HL-60 (cell line): ENCODE results near the gene ABCD1.
A peak's percentile ranks its signal among the peaks of the same experiment; 100 is the strongest.

Source experiments
- DNase-seq, 2 experiments: peaks; one replicate each; pipeline ENCODE4 v3.0.0-alpha.2; 2010 to 2020; ENCODE audit warnings: low read depth in 1 of 2, low spot score in 1 of 2
- H3K27ac ChIP-seq: fragments of 250-450 bp; sonication (Bioruptor Pico); replicated peaks from 2 replicates; pipeline ENCODE4 v1.5.1; 2020; ENCODE audit warnings: mild to moderate bottlenecking, moderate library complexity
- H3K27me3 ChIP-seq: fragments of 250-450 bp; sonication (Bioruptor Pico); 2 replicates; pipeline ENCODE4 v1.5.1; 2021; ENCODE audit warnings: mild to moderate bottlenecking, moderate library complexity; ENCODE audit not compliant: insufficient read depth, poor library complexity, severe bottlenecking
- H3K4me3 ChIP-seq: replicated peaks from 2 replicates; pipeline ENCODE4 v1.5.1; 2011; ENCODE audit warnings: mild to moderate bottlenecking, control low read depth, low read length; ENCODE audit not compliant: insufficient read depth
- CTCF ChIP-seq: IDR thresholded peaks from one replicate; pipeline ENCODE4 v1.5.1; 2011; ENCODE audit warnings: low read length, control low read depth, inconsistent platforms; ENCODE audit not compliant: insufficient read depth
- GABPA ChIP-seq: IDR thresholded peaks from 2 replicates; pipeline ENCODE4 v1.6.1; 2012; ENCODE audit warnings: low read depth
- POLR2AphosphoS5 ChIP-seq: IDR thresholded peaks from 2 replicates; pipeline ENCODE4 v1.6.1; 2012; ENCODE audit warnings: low read depth
- SPI1 ChIP-seq: IDR thresholded peaks from 2 replicates; pipeline ENCODE4 v1.6.1; 2012; ENCODE audit warnings: low read depth, mild to moderate bottlenecking, borderline replicate concordance
- TF ChIP-seq, protein P1 (sequence below): IDR thresholded peaks from 2 replicates; pipeline ENCODE4 v1.6.1; 2012; ENCODE audit warnings: low read depth; ENCODE audit not compliant: insufficient replicate concordance

Gene ABCD1

GRCh38 chrX:153792368-153792767 lies 67.7 kb downstream of the ABCD1 start:
- no peak for TF ChIP-seq SPI1
- TF ChIP-seq, protein P1, sequence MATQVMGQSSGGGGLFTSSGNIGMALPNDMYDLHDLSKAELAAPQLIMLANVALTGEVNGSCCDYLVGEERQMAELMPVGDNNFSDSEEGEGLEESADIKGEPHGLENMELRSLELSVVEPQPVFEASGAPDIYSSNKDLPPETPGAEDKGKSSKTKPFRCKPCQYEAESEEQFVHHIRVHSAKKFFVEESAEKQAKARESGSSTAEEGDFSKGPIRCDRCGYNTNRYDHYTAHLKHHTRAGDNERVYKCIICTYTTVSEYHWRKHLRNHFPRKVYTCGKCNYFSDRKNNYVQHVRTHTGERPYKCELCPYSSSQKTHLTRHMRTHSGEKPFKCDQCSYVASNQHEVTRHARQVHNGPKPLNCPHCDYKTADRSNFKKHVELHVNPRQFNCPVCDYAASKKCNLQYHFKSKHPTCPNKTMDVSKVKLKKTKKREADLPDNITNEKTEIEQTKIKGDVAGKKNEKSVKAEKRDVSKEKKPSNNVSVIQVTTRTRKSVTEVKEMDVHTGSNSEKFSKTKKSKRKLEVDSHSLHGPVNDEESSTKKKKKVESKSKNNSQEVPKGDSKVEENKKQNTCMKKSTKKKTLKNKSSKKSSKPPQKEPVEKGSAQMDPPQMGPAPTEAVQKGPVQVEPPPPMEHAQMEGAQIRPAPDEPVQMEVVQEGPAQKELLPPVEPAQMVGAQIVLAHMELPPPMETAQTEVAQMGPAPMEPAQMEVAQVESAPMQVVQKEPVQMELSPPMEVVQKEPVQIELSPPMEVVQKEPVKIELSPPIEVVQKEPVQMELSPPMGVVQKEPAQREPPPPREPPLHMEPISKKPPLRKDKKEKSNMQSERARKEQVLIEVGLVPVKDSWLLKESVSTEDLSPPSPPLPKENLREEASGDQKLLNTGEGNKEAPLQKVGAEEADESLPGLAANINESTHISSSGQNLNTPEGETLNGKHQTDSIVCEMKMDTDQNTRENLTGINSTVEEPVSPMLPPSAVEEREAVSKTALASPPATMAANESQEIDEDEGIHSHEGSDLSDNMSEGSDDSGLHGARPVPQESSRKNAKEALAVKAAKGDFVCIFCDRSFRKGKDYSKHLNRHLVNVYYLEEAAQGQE = no peak
- TF ChIP-seq CTCF = no peak
- TF ChIP-seq GABPA = no peak
- no peak for TF ChIP-seq POLR2AphosphoS5
- no peak for DNase-seq
- no peak overlapping the region for H3K27ac ChIP-seq
- H3K27me3 ChIP-seq = no peaks in the 10 kb centered on the region
- no peak overlapping the region for H3K4me3 ChIP-seq

- Histone ChIP-seq H3K27me3 (no peaks in the 10 kb centered on the region), H3K27ac (peak overlapping the region; percentile 97), H3K4me3 (peak overlapping the region; percentile 61)
- TF ChIP-seq GABPA (no peak), SPI1 (no peak), POLR2AphosphoS5 (no peak)
- TF ChIP-seq, protein P1 = no peak
- DNase-seq = no peak
Observed at GRCh38 chrX:153793291-153793690, 68.6 kb downstream of the ABCD1 start.
